GM23338 (cell line): ENCODE data around the gene EXTL1. TPM values are rescaled to one million over a fixed set of nuclear protein-coding genes. Genes with fewer than 3 reads are reported as not detected.

Experiments
- ATAC-seq: fragments of 200-7000 bp; cut with Tn5 transposase; 3 replicates; pipeline ENCODE4 v1.9.1; 2020
- DNase-seq: peaks from one replicate; pipeline ENCODE4 v3.0.0-alpha.2; 2015; ENCODE audit warnings: low spot score
- H2AFZ ChIP-seq: fragments of 200-600 bp; sonication (generic); 2 replicates; pipeline ENCODE4 v1.8.0; 2016; ENCODE audit warnings: antibody characterized with exemption, mild to moderate bottlenecking, moderate library complexity
- H3F3A ChIP-seq: fragments of 200-600 bp; sonication (generic); replicated peaks from 2 replicates; pipeline ENCODE4 v1.8.0; 2017; ENCODE audit warnings: antibody characterized with exemption, mixed run types, low read depth
- H3K27ac ChIP-seq: fragments of 200-600 bp; sonication (generic); 2 replicates; pipeline ENCODE4 v1.6.1; 2016; ENCODE audit warnings: low read depth
- H3K27me3 ChIP-seq: fragments of 200-600 bp; sonication (generic); 2 replicates; pipeline ENCODE4 v1.8.0; 2016; ENCODE audit warnings: mild to moderate bottlenecking, mixed run types, moderate library complexity; ENCODE audit not compliant: insufficient read depth
- H3K36me3 ChIP-seq: fragments of 200-600 bp; sonication (generic); 2 replicates; pipeline ENCODE4 v1.8.0; 2016; ENCODE audit warnings: mild to moderate bottlenecking; ENCODE audit not compliant: insufficient read depth
- H3K4me1 ChIP-seq: fragments of 200-600 bp; sonication (generic); 2 replicates; pipeline ENCODE4 v1.8.0; 2016; ENCODE audit warnings: mild to moderate bottlenecking, moderate library complexity; ENCODE audit not compliant: insufficient read depth
- H3K4me2 ChIP-seq: fragments of 200-600 bp; sonication (generic); 2 replicates; pipeline ENCODE4 v1.7.1; 2017; ENCODE audit warnings: mixed run types
- H3K4me3 ChIP-seq: fragments of 200-600 bp; sonication (generic); 2 replicates; pipeline ENCODE4 v1.6.1; 2016; ENCODE audit warnings: mixed run types
- H3K79me2 ChIP-seq: fragments of 200-600 bp; sonication (generic); replicated peaks from 2 replicates; pipeline ENCODE4 v1.8.0; 2017; ENCODE audit warnings: mild to moderate bottlenecking; ENCODE audit not compliant: insufficient read depth
- H3K9me2 ChIP-seq: fragments of 200-600 bp; sonication (generic); 2 replicates; pipeline ENCODE4 v1.8.0; 2017; ENCODE audit not compliant: insufficient read depth
- H4K20me1 ChIP-seq: fragments of 200-600 bp; sonication (generic); replicated peaks from 2 replicates; pipeline ENCODE4 v1.8.0; 2017; ENCODE audit warnings: mild to moderate bottlenecking; ENCODE audit not compliant: insufficient read depth
- H3K27ac Mint-ChIP-seq: 2 replicates; pipeline ENCODE4 v1.8.0; 2020; ENCODE audit warnings: inconsistent platforms, mild to moderate bottlenecking, moderate library complexity, mixed read lengths
- H3K27me3 Mint-ChIP-seq: 3 replicates; pipeline ENCODE4 v1.8.0; 2022; ENCODE audit warnings: low read depth, mild to moderate bottlenecking, moderate library complexity, mixed read lengths, inconsistent platforms; ENCODE audit not compliant: insufficient read depth, poor library complexity
- H3K36me3 Mint-ChIP-seq: 3 replicates; pipeline ENCODE4 v1.8.0; 2021; ENCODE audit warnings: low read depth, mild to moderate bottlenecking, inconsistent platforms, moderate library complexity, mixed read lengths
- H3K4me1 Mint-ChIP-seq: 3 replicates; pipeline ENCODE4 v1.8.0; 2020; ENCODE audit warnings: mild to moderate bottlenecking, inconsistent platforms, mixed read lengths
- H3K4me3 Mint-ChIP-seq: 3 replicates; pipeline ENCODE4 v1.8.0; 2021; ENCODE audit warnings: moderate library complexity, mild to moderate bottlenecking, inconsistent platforms, mixed read lengths
- H3K9me3 Mint-ChIP-seq: 3 replicates; pipeline ENCODE4 v1.8.0; 2020; ENCODE audit warnings: moderate library complexity, mild to moderate bottlenecking, inconsistent platforms, mixed read lengths
- CREB1 ChIP-seq: fragments of 250-450 bp; sonication (Bioruptor Pico); IDR thresholded peaks from 2 replicates; pipeline ENCODE4 v1.5.0; 2020; ENCODE audit warnings: low read depth, mild to moderate bottlenecking, moderate library complexity
- EZH2 ChIP-seq: fragments of 200-600 bp; sonication (generic); IDR thresholded peaks from one replicate; pipeline ENCODE4 v1.8.0; 2017; ENCODE audit warnings: antibody characterized with exemption, mild to moderate bottlenecking, low read depth; ENCODE audit not compliant: unreplicated experiment
- EZH2phosphoT487 ChIP-seq: fragments of 200-600 bp; sonication (generic); IDR thresholded peaks from one replicate; pipeline ENCODE4 v1.8.1; 2018; ENCODE audit warnings: antibody characterized with exemption; ENCODE audit not compliant: unreplicated experiment
- JUNB ChIP-seq: IDR thresholded peaks from one replicate; pipeline ENCODE4 v1.6.1; 2016; ENCODE audit warnings: antibody characterized with exemption; ENCODE audit not compliant: unreplicated experiment
- NANOG ChIP-seq: IDR thresholded peaks from 2 replicates; pipeline ENCODE4 v1.6.1; 2016; ENCODE audit warnings: antibody characterized with exemption, borderline replicate concordance
- POLR2AphosphoS5 ChIP-seq: IDR thresholded peaks from 2 replicates; pipeline ENCODE4 v1.6.1; 2016; ENCODE audit warnings: antibody characterized with exemption, low read depth
- STAT1 ChIP-seq: IDR thresholded peaks from one replicate; pipeline ENCODE4 v1.6.1; 2016; ENCODE audit warnings: antibody characterized with exemption; ENCODE audit not compliant: unreplicated experiment
- ZNF114 ChIP-seq: fragments of 250-450 bp; sonication (Bioruptor Pico); IDR thresholded peaks from 2 replicates; pipeline ENCODE4 v1.5.0; 2020; ENCODE audit warnings: mild to moderate bottlenecking, moderate library complexity
- ZNF331 ChIP-seq: fragments of 250-450 bp; sonication (Bioruptor Pico); IDR thresholded peaks from 2 replicates; pipeline ENCODE4 v1.5.0; 2020; ENCODE audit warnings: low read depth, mild to moderate bottlenecking, moderate library complexity
- polyA plus RNA-seq: library from polyadenylated mRNA; unstranded; fragments of >200 nt; fragmentation: Nextera tagmentation; extraction: Ambion mirVana; gene quantifications from 2 replicates; pipeline ENCODE4 v1.2.1, GENCODE V29; 2016
- total RNA-seq: library from RNA; depleted of rRNA; stranded (reverse); fragments of >200 nt; shearing (Covaris generic); gene quantifications from 2 replicates; pipeline ENCODE4 v1.2.3, GENCODE V29; 2014
- TF ChIP-seq, protein P1 (sequence below): fragments of 250-450 bp; sonication (Bioruptor Pico); IDR thresholded peaks from 2 replicates; pipeline ENCODE4 v1.5.0; 2020; ENCODE audit warnings: mild to moderate bottlenecking, moderate library complexity
- TF ChIP-seq, protein P2 (sequence below): IDR thresholded peaks from 2 replicates; pipeline ENCODE4 v1.6.1; 2016; ENCODE audit warnings: antibody characterized with exemption
- TF ChIP-seq, protein P3 (sequence below): IDR thresholded peaks from one replicate; pipeline ENCODE4 v1.6.1; 2018; ENCODE audit warnings: antibody characterized with exemption; ENCODE audit not compliant: unreplicated experiment
- TF ChIP-seq, protein P4 (sequence below), 2 experiments: fragments of 200-600 bp in 1 of 2; sonication (generic) in 1 of 2; conservative IDR thresholded peaks; 2 replicates each; pipeline versions ENCODE4 v1.5.1 to v1.6.1; 2016 to 2017; ENCODE audit warnings: antibody characterized with exemption in 2 of 2, low read depth in 2 of 2, mild to moderate bottlenecking in 2 of 2, moderate library complexity in 1 of 2

Gene EXTL1
- total and polyA plus RNA-seq, 2 experiments from 2014 or later = 0.37 to 1.2 TPM

DNA sequence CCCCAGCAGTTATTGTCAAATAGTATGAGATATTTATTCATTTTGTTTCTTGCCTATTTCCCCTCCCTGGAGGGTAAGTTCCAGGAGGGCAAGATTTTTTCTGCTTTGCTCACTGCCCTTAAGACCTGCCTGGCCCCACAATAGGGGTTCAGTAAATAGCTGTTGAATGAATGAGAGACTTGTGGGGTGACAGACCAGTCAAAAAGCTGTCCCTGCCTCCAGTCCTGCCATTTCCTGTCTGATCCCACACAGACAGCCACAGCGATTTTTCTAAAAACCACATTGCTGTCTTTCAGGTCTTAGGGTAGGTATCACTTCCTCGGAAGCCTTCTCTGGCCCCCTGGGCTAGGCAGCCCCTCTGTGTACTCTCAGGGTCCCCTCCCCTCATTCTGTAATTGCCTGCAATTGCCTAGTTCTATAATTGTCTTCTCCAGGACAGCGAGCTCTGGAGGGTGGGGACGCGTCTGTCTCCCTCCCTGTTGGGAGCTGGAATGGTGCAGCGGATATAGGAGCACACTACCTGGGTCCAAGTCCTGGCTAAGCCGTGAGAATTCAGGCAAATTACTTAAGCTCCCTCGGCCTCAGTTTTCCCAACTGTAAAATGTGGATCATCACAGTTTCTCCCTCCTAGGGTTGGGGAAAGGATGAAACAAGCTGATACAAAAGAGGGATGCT, 1.8 kb upstream of the EXTL1 start:
- H3K36me3 ChIP-seq = no peaks in the 10 kb centered on the region
- Mint-ChIP-seq H3K36me3 (no peaks in the 10 kb centered on the region), H3K4me1 (peaks cover 29% of the 10 kb centered on the region), H3K27ac (no peak overlapping the region), H3K4me3 (no peak overlapping the region), H3K27me3 (peaks cover 9% of the 10 kb centered on the region), H3K9me3 (no peaks in the 10 kb centered on the region)
- H4K20me1 ChIP-seq = no peaks in the 10 kb centered on the region
- peaks cover 3% of the 10 kb centered on the region; the same call in 1 of the 2 replicates for H3K4me1 ChIP-seq
- H3K27ac ChIP-seq = no peak overlapping the region
- no peak overlapping the region for H2AFZ ChIP-seq
- DNase-seq = no peak
- no peaks in the 10 kb centered on the region for H3F3A ChIP-seq
- no peak overlapping the region for H3K4me3 ChIP-seq
- no peak for ATAC-seq
- no peaks in the 10 kb centered on the region for H3K9me2 ChIP-seq
- H3K4me2 ChIP-seq = no peak overlapping the region
- no peaks in the 10 kb centered on the region for H3K79me2 ChIP-seq
- TF ChIP-seq, protein P1, sequence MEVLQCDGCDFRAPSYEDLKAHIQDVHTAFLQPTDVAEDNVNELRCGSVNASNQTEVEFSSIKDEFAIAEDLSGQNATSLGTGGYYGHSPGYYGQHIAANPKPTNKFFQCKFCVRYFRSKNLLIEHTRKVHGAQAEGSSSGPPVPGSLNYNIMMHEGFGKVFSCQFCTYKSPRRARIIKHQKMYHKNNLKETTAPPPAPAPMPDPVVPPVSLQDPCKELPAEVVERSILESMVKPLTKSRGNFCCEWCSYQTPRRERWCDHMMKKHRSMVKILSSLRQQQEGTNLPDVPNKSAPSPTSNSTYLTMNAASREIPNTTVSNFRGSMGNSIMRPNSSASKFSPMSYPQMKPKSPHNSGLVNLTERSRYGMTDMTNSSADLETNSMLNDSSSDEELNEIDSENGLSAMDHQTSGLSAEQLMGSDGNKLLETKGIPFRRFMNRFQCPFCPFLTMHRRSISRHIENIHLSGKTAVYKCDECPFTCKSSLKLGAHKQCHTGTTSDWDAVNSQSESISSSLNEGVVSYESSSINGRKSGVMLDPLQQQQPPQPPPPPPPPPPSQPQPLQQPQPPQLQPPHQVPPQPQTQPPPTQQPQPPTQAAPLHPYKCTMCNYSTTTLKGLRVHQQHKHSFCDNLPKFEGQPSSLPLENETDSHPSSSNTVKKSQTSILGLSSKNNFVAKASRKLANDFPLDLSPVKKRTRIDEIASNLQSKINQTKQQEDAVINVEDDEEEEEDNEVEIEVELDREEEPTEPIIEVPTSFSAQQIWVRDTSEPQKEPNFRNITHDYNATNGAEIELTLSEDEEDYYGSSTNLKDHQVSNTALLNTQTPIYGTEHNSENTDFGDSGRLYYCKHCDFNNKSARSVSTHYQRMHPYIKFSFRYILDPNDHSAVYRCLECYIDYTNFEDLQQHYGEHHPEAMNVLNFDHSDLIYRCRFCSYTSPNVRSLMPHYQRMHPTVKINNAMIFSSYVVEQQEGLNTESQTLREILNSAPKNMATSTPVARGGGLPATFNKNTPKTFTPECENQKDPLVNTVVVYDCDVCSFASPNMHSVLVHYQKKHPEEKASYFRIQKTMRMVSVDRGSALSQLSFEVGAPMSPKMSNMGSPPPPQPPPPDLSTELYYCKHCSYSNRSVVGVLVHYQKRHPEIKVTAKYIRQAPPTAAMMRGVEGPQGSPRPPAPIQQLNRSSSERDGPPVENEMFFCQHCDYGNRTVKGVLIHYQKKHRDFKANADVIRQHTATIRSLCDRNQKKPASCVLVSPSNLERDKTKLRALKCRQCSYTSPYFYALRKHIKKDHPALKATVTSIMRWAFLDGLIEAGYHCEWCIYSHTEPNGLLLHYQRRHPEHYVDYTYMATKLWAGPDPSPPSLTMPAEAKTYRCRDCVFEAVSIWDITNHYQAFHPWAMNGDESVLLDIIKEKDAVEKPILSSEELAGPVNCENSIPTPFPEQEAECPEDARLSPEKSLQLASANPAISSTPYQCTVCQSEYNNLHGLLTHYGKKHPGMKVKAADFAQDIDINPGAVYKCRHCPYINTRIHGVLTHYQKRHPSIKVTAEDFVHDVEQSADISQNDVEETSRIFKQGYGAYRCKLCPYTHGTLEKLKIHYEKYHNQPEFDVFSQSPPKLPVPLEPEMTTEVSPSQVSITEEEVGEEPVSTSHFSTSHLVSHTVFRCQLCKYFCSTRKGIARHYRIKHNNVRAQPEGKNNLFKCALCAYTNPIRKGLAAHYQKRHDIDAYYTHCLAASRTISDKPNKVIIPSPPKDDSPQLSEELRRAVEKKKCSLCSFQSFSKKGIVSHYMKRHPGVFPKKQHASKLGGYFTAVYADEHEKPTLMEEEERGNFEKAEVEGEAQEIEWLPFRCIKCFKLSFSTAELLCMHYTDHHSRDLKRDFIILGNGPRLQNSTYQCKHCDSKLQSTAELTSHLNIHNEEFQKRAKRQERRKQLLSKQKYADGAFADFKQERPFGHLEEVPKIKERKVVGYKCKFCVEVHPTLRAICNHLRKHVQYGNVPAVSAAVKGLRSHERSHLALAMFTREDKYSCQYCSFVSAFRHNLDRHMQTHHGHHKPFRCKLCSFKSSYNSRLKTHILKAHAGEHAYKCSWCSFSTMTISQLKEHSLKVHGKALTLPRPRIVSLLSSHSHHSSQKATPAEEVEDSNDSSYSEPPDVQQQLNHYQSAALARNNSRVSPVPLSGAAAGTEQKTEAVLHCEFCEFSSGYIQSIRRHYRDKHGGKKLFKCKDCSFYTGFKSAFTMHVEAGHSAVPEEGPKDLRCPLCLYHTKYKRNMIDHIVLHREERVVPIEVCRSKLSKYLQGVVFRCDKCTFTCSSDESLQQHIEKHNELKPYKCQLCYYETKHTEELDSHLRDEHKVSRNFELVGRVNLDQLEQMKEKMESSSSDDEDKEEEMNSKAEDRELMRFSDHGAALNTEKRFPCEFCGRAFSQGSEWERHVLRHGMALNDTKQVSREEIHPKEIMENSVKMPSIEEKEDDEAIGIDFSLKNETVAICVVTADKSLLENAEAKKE (CRISPR knock-in tag) = no peak
- TF ChIP-seq POLR2AphosphoS5 (no peak), ZNF331 (CRISPR knock-in tag) (no peak), EZH2 (no peak), EZH2phosphoT487 (no peak), JUNB (no peak), CREB1 (no peak), ZNF114 (CRISPR knock-in tag) (no peak), STAT1 (no peak), NANOG (no peak)
- TF ChIP-seq, protein P2, sequence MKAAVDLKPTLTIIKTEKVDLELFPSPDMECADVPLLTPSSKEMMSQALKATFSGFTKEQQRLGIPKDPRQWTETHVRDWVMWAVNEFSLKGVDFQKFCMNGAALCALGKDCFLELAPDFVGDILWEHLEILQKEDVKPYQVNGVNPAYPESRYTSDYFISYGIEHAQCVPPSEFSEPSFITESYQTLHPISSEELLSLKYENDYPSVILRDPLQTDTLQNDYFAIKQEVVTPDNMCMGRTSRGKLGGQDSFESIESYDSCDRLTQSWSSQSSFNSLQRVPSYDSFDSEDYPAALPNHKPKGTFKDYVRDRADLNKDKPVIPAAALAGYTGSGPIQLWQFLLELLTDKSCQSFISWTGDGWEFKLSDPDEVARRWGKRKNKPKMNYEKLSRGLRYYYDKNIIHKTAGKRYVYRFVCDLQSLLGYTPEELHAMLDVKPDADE = no peak
- TF ChIP-seq, protein P3, sequence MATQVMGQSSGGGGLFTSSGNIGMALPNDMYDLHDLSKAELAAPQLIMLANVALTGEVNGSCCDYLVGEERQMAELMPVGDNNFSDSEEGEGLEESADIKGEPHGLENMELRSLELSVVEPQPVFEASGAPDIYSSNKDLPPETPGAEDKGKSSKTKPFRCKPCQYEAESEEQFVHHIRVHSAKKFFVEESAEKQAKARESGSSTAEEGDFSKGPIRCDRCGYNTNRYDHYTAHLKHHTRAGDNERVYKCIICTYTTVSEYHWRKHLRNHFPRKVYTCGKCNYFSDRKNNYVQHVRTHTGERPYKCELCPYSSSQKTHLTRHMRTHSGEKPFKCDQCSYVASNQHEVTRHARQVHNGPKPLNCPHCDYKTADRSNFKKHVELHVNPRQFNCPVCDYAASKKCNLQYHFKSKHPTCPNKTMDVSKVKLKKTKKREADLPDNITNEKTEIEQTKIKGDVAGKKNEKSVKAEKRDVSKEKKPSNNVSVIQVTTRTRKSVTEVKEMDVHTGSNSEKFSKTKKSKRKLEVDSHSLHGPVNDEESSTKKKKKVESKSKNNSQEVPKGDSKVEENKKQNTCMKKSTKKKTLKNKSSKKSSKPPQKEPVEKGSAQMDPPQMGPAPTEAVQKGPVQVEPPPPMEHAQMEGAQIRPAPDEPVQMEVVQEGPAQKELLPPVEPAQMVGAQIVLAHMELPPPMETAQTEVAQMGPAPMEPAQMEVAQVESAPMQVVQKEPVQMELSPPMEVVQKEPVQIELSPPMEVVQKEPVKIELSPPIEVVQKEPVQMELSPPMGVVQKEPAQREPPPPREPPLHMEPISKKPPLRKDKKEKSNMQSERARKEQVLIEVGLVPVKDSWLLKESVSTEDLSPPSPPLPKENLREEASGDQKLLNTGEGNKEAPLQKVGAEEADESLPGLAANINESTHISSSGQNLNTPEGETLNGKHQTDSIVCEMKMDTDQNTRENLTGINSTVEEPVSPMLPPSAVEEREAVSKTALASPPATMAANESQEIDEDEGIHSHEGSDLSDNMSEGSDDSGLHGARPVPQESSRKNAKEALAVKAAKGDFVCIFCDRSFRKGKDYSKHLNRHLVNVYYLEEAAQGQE = no peak
- TF ChIP-seq, protein P4, sequence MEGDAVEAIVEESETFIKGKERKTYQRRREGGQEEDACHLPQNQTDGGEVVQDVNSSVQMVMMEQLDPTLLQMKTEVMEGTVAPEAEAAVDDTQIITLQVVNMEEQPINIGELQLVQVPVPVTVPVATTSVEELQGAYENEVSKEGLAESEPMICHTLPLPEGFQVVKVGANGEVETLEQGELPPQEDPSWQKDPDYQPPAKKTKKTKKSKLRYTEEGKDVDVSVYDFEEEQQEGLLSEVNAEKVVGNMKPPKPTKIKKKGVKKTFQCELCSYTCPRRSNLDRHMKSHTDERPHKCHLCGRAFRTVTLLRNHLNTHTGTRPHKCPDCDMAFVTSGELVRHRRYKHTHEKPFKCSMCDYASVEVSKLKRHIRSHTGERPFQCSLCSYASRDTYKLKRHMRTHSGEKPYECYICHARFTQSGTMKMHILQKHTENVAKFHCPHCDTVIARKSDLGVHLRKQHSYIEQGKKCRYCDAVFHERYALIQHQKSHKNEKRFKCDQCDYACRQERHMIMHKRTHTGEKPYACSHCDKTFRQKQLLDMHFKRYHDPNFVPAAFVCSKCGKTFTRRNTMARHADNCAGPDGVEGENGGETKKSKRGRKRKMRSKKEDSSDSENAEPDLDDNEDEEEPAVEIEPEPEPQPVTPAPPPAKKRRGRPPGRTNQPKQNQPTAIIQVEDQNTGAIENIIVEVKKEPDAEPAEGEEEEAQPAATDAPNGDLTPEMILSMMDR (conservative IDR thresholded peaks at IDR 0.05; ENCODE audit: low read depth in 2 of 2) = no peak
- no peaks in the 10 kb centered on the region for H3K27me3 ChIP-seq
